HepG2 (cell line): Measurements from ENCODE around the gene ALK. TPM values are rescaled to one million over a fixed set of nuclear protein-coding genes. Genes with fewer than 3 reads are reported as not detected.

Experiments
- AHR ChIP-seq: IDR thresholded peaks from 2 replicates; pipeline ENCODE4 v1.6.1; 2018; ENCODE audit warnings: missing genetic modification reagents, missing compliant biosample characterization
- CEBPG ChIP-seq: IDR thresholded peaks from 2 replicates; pipeline ENCODE4 v1.6.1; 2016
- DR1 ChIP-seq: sonication (generic); formaldehyde crosslinking; IDR thresholded peaks from 2 replicates; pipeline ENCODE4 v1.8.0; 2021; ENCODE audit warnings: mild to moderate bottlenecking, missing genetic modification reagents, inconsistent platforms
- ELF1 ChIP-seq: sonication (generic); formaldehyde crosslinking; IDR thresholded peaks from 2 replicates; pipeline ENCODE4 v1.4.0; 2020; ENCODE audit warnings: missing genetic modification reagents
- FOSL1 ChIP-seq: sonication (generic); formaldehyde crosslinking; IDR thresholded peaks from 2 replicates; pipeline ENCODE4 v1.9.0; 2021; ENCODE audit warnings: missing genetic modification reagents, borderline replicate concordance
- LCORL ChIP-seq, 2 experiments: fragments of 450-650 bp in 1 of 2; sonication (generic) in 1 of 2; formaldehyde crosslinking in 1 of 2; IDR thresholded peaks; 2 replicates each; pipeline versions ENCODE4 v1.5.0 to v1.6.1; 2017 to 2020; ENCODE audit warnings: antibody characterized with exemption in 1 of 2, missing genetic modification reagents in 1 of 2
- MEIS2 ChIP-seq: sonication (generic); formaldehyde crosslinking; IDR thresholded peaks from 2 replicates; pipeline ENCODE4 v1.9.0; 2021; ENCODE audit warnings: mild to moderate bottlenecking, missing genetic modification reagents
- MIER2 ChIP-seq: IDR thresholded peaks from 2 replicates; pipeline ENCODE4 v1.6.1; 2016; ENCODE audit warnings: missing biosample characterization, missing genetic modification reagents
- POGZ ChIP-seq: sonication (generic); formaldehyde crosslinking; IDR thresholded peaks from 2 replicates; pipeline ENCODE4 v1.4.0; 2020; ENCODE audit warnings: mild to moderate bottlenecking, missing genetic modification reagents
- SIN3B ChIP-seq: fragments of 150-350 bp; IDR thresholded peaks from 2 replicates; pipeline ENCODE4 v1.6.1; 2014; ENCODE audit warnings: low read length
- SRF ChIP-seq: IDR thresholded peaks from 2 replicates; pipeline ENCODE4 v1.6.1; 2011; ENCODE audit warnings: mild to moderate bottlenecking, low read depth, low read length, moderate library complexity
- SRY ChIP-seq: sonication (generic); formaldehyde crosslinking; IDR thresholded peaks from 2 replicates; pipeline ENCODE4 v1.8.0; 2022; ENCODE audit warnings: mild to moderate bottlenecking, missing genetic modification reagents
- STAG1 ChIP-seq: sonication (generic); formaldehyde crosslinking; IDR thresholded peaks from 2 replicates; pipeline ENCODE4 v1.4.0; 2020; ENCODE audit warnings: missing genetic modification reagents
- TEAD2 ChIP-seq: sonication (generic); formaldehyde crosslinking; IDR thresholded peaks from 2 replicates; pipeline ENCODE4 v1.9.0; 2021; ENCODE audit warnings: missing genetic modification reagents
- XRCC5 ChIP-seq: fragments of 200-400 bp; formaldehyde crosslinking; optimal IDR thresholded peaks from 2 replicates; pipeline ENCODE3; 2017; ENCODE audit warnings: mild to moderate bottlenecking, low read length
- ZNF33A ChIP-seq: sonication (generic); formaldehyde crosslinking; IDR thresholded peaks from 2 replicates; pipeline ENCODE4 v1.5.1; 2020; ENCODE audit warnings: missing genetic modification reagents, mild to moderate bottlenecking, moderate library complexity, borderline replicate concordance
- ZNF34 ChIP-seq: sonication (generic); formaldehyde crosslinking; IDR thresholded peaks from 2 replicates; pipeline ENCODE4 v1.4.0; 2020; ENCODE audit warnings: mild to moderate bottlenecking, missing genetic modification reagents, borderline replicate concordance
- ZNF512B ChIP-seq: sonication (generic); formaldehyde crosslinking; IDR thresholded peaks from 2 replicates; pipeline ENCODE4 v1.5.1; 2020; ENCODE audit warnings: missing genetic modification reagents, mild to moderate bottlenecking, borderline replicate concordance
- ZNF547 ChIP-seq: sonication (generic); formaldehyde crosslinking; IDR thresholded peaks from 2 replicates; pipeline ENCODE4 v1.5.1; 2020; ENCODE audit warnings: mild to moderate bottlenecking, missing genetic modification reagents
- ZNF563 ChIP-seq: sonication (generic); formaldehyde crosslinking; IDR thresholded peaks from 2 replicates; pipeline ENCODE4 v1.8.0; 2022; ENCODE audit warnings: mild to moderate bottlenecking, moderate library complexity, missing genetic modification reagents
- ZNF747 ChIP-seq: sonication (generic); formaldehyde crosslinking; IDR thresholded peaks from 2 replicates; pipeline ENCODE4 v1.8.1; 2023; ENCODE audit warnings: missing genetic modification reagents, mild to moderate bottlenecking, borderline replicate concordance
- ZNF776 ChIP-seq: sonication (generic); formaldehyde crosslinking; IDR thresholded peaks from 2 replicates; pipeline ENCODE4 v1.4.0; 2020; ENCODE audit warnings: mild to moderate bottlenecking, missing genetic modification reagents
- polyA plus RNA-seq, 8 experiments: library from polyadenylated mRNA; depleted of rRNA in 3 of 8; stranded (reverse) in 7 of 8; unstranded in 1 of 8; fragments of >200 nt; fragmentation: Illumina TruSeq in 4 of 8; extraction: Trizol in 4 of 8; gene quantifications; 2 replicates each; pipeline versions ENCODE4 v1.2.1 to v1.2.3, GENCODE V29; 2011 to 2016; ENCODE audit warnings: low read depth in 4 of 8, missing spikeins in 1 of 8, mixed read lengths in 1 of 8; ENCODE audit not compliant: insufficient read depth in 1 of 8
- total RNA-seq, 5 experiments: library from RNA; depleted of rRNA; stranded (reverse); fragments of >200 nt; fragmentation: Illumina TruSeq; extraction: Trizol; gene quantifications; 2 replicates each; pipeline ENCODE4 v1.2.3, GENCODE V29; 2016; ENCODE audit warnings: low read depth in 1 of 5
- TF ChIP-seq, protein P1 (sequence below), 2 experiments: sonication (generic) in 1 of 2; formaldehyde crosslinking in 1 of 2; IDR thresholded peaks; 2 replicates each; pipeline versions ENCODE4 v1.5.1 to v1.6.1; 2011 to 2020; ENCODE audit warnings: borderline replicate concordance in 1 of 2, low read depth in 1 of 2, low read length in 1 of 2, mild to moderate bottlenecking in 1 of 2, missing genetic modification reagents in 1 of 2, moderate library complexity in 1 of 2
- TF ChIP-seq, protein P2 (sequence below): IDR thresholded peaks from 2 replicates; pipeline ENCODE4 v1.6.1; 2016; ENCODE audit warnings: low read depth, borderline replicate concordance

Gene ALK
- total and polyA plus RNA-seq, 2 of the 13 experiments (the other 11 are each of a cell fraction or from before 2014, with no cell fraction given): not detected

- TF ChIP-seq, protein P1, sequence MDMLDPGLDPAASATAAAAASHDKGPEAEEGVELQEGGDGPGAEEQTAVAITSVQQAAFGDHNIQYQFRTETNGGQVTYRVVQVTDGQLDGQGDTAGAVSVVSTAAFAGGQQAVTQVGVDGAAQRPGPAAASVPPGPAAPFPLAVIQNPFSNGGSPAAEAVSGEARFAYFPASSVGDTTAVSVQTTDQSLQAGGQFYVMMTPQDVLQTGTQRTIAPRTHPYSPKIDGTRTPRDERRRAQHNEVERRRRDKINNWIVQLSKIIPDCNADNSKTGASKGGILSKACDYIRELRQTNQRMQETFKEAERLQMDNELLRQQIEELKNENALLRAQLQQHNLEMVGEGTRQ (IDR thresholded peaks at IDR 0.05; ENCODE audit: low read depth, low read length): no peak
- TF ChIP-seq, protein P1 (CRISPR knock-in tag; IDR thresholded peaks at IDR 0.05; ENCODE audit: borderline replicate concordance): no peak
- TF ChIP-seq CEBPG (CRISPR knock-in tag) (peak; percentile 33; the same call in 1 of the 2 replicates), TEAD2 (no peak), ZNF34 (no peak), XRCC5 (peak; percentile 59), MIER2 (CRISPR knock-in tag) (0 out of 2 replicates have a peak, but pooled peaks have one; percentile 54), ZNF776 (CRISPR knock-in tag) (no peak), MEIS2 (no peak), ZNF512B (CRISPR knock-in tag) (no peak), ZNF563 (CRISPR knock-in tag) (no peak), FOSL1 (CRISPR knock-in tag) (no peak), STAG1 (CRISPR knock-in tag) (peak; percentile 52), AHR (CRISPR knock-in tag) (no peak), DR1 (CRISPR knock-in tag) (no peak), SIN3B (no peak), SRF (peak; percentile 93), ZNF33A (CRISPR knock-in tag) (no peak), ZNF547 (no peak), SRY (CRISPR knock-in tag) (no peak), ELF1 (no peak), POGZ (CRISPR knock-in tag) (no peak), ZNF747 (no peak), LCORL (IDR thresholded peaks at IDR 0.05) (no peak), LCORL (CRISPR knock-in tag; IDR thresholded peaks at IDR 0.05) (no peak)
- TF ChIP-seq, protein P2, sequence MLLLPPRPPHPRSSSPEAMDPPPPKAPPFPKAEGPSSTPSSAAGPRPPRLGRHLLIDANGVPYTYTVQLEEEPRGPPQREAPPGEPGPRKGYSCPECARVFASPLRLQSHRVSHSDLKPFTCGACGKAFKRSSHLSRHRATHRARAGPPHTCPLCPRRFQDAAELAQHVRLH (CRISPR knock-in tag): no peak
Measured at GRCh38 chr2:29309090-29310029, 612.0 kb downstream of the ALK start (continued).
